ENCODE data around the gene EPHA3.

Gene EPHA3

GRCh38 chr3:89268059-89268458 is 160.6 kb downstream of the EPHA3 start:
- TF ChIP-seq ZNF8 (CRISPR knock-in tag; IDR thresholded peaks at IDR 0.05) (no peak), ESRRG (CRISPR knock-in tag; IDR thresholded peaks at IDR 0.05) (no peak)
- ATAC-seq = no peak

- TF ChIP-seq ZFP30 (CRISPR knock-in tag; IDR thresholded peaks at IDR 0.05) (no peak), PATZ1 (CRISPR knock-in tag; IDR thresholded peaks at IDR 0.05; ENCODE audit: borderline replicate concordance) (no peak), ESRRG (CRISPR knock-in tag; IDR thresholded peaks at IDR 0.05) (no peak), POU6F1 (CRISPR knock-in tag; IDR thresholded peaks at IDR 0.05; ENCODE audit: borderline replicate concordance, low read depth) (no peak), SNAI2 (CRISPR knock-in tag; IDR thresholded peaks at IDR 0.05) (no peak), ISL1 (CRISPR knock-in tag; IDR thresholded peaks at IDR 0.05) (no peak), ARNTL (CRISPR knock-in tag; IDR thresholded peaks at IDR 0.05; ENCODE audit: borderline replicate concordance, low read depth) (no peak)
- no peak for ATAC-seq
These were observed 162.8 kb downstream of the EPHA3 start for GRCh38 chr3:89270201-89270600.

GRCh38 chr3:89275001-89275400 is 167.6 kb downstream of the EPHA3 start:
- TF ChIP-seq PATZ1 (CRISPR knock-in tag; IDR thresholded peaks at IDR 0.05; ENCODE audit: borderline replicate concordance) (no peak), ZNF70 (CRISPR knock-in tag; IDR thresholded peaks at IDR 0.05) (no peak), OSR1 (CRISPR knock-in tag; IDR thresholded peaks at IDR 0.05) (no peak), ESRRG (CRISPR knock-in tag; IDR thresholded peaks at IDR 0.05) (no peak), TOX (CRISPR knock-in tag; IDR thresholded peaks at IDR 0.05; ENCODE audit: borderline replicate concordance) (no peak), SNAI2 (CRISPR knock-in tag; IDR thresholded peaks at IDR 0.05) (no peak), ZC3H10 (CRISPR knock-in tag; IDR thresholded peaks at IDR 0.05) (no peak), PPARA (CRISPR knock-in tag; IDR thresholded peaks at IDR 0.05; ENCODE audit: borderline replicate concordance) (no peak), TSHZ2 (CRISPR knock-in tag; IDR thresholded peaks at IDR 0.05) (no peak), TCF4 (CRISPR knock-in tag; IDR thresholded peaks at IDR 0.05; ENCODE audit: borderline replicate concordance) (no peak), ZNF8 (CRISPR knock-in tag; IDR thresholded peaks at IDR 0.05) (no peak), ZFP3 (CRISPR knock-in tag; IDR thresholded peaks at IDR 0.05) (no peak), CSRNP3 (CRISPR knock-in tag; IDR thresholded peaks at IDR 0.05) (no peak), BACH2 (CRISPR knock-in tag; IDR thresholded peaks at IDR 0.05; ENCODE audit: borderline replicate concordance) (no peak), CSDC2 (CRISPR knock-in tag; IDR thresholded peaks at IDR 0.05) (no peak), ZNF565 (CRISPR knock-in tag; conservative IDR thresholded peaks at IDR 0.05; ENCODE audit: low read depth) (no peak)
- ATAC-seq = no peak
